Activated naive CD4-positive, alpha-beta T cell treated with anti-CD3 and anti-CD28 coated beads, Interleukin-2, amount 50 U/mL, for 16 hours (primary cell): ENCODE results near the gene CLDN6.
A peak's percentile ranks its signal among the peaks of the same experiment; 100 is the strongest.

Source experiments
- DNase-seq: peaks from one replicate; pipeline ENCODE4 v3.0.0-alpha.2; 2020

CLDN6 gene

GRCh38 chr16:3026609-3027488 lies 8.9 kb upstream of the CLDN6 start:
- DNase-seq, result no peak

GRCh38 chr16:3026003-3026378 lies 8.0 kb upstream of the CLDN6 start:
- DNase-seq, result no peak

- DNase-seq, result no peak
These were observed 7.3 kb upstream of the CLDN6 start for GRCh38 chr16:3025032-3026002.

GRCh38 chr16:3023669-3024478 lies 5.9 kb upstream of the CLDN6 start, which contains the start of the genes HCFC1R1 and THOC6:
Gene HCFC1R1 (minus strand): TSS chr16:3023942. CDS start chr16:3023941, 1 bp downstream.
Gene THOC6 (plus strand): TSS chr16:3024035. CDS start chr16:3024327, 292 bp downstream.
- peak; percentile 96 for DNase-seq

GRCh38 chr16:3023415-3023668 lies 5.4 kb upstream of the CLDN6 start:
- peak; percentile 34 for DNase-seq

- no peak for DNase-seq
These were observed 4.9 kb upstream of the CLDN6 start for GRCh38 chr16:3022684-3023414.

- peak; percentile 94 for DNase-seq
These were observed 4.3 kb upstream of the CLDN6 start for GRCh38 chr16:3022208-3022683.

GRCh38 chr16:3021449-3022207 lies 3.6 kb upstream of the CLDN6 start:
- peak; percentile 79 for DNase-seq

- peak; percentile 52 for DNase-seq
These were observed 2.8 kb upstream of the CLDN6 start for GRCh38 chr16:3020604-3021448.

- peak; percentile 48 for DNase-seq
These were observed 2.2 kb upstream of the CLDN6 start, which contains the start of gene TNFRSF12A for GRCh38 chr16:3020247-3020603. Gene TNFRSF12A (plus strand): TSS chr16:3020368. CDS start chr16:3020398, 30 bp downstream.

- DNase-seq, result no peak
These were observed 1.7 kb upstream of the CLDN6 start for GRCh38 chr16:3019594-3020246.

- no peak for DNase-seq
These were observed 639 bp downstream of the CLDN6 start for GRCh38 chr16:3017344-3017743.

GRCh38 chr16:3015865-3016521 lies 2.0 kb downstream of the CLDN6 start:
- no peak for DNase-seq

GRCh38 chr16:3014971-3015370 lies 3.0 kb downstream of the CLDN6 start:
- DNase-seq, result no peak

- DNase-seq, result no peak
These were observed 3.8 kb downstream of the CLDN6 start for GRCh38 chr16:3013998-3014690.

- no peak for DNase-seq
These were observed 4.5 kb downstream of the CLDN6 start for GRCh38 chr16:3013491-3013951.

- DNase-seq, result no peak
These were observed 5.1 kb downstream of the CLDN6 start, which contains the start of gene CLDN9 for GRCh38 chr16:3012828-3013420. Gene CLDN9 (plus strand): TSS chr16:3012923. CDS start chr16:3013363, 440 bp downstream.

- no peak for DNase-seq
These were observed 5.7 kb downstream of the CLDN6 start for GRCh38 chr16:3012246-3012645.
